Right kidney (tissue), 1 donor: ENCODE data around the gene HHATL.

Experiments used
- DNase-seq: peaks from one replicate; pipeline ENCODE4 v3.0.0-alpha.2; 2016

HHATL gene

GRCh38 chr3:42683875-42684598, 18.6 kb downstream of the HHATL start:
- no peak for DNase-seq

GRCh38 chr3:42682301-42683070, 20.1 kb downstream of the HHATL start:
- no peak for DNase-seq

- no peak for DNase-seq
Observed at GRCh38 chr3:42681361-42682038, 21.1 kb downstream of the HHATL start.

GRCh38 chr3:42680806-42681205, 21.8 kb downstream of the HHATL start:
- no peak for DNase-seq

- DNase-seq: no peak
Observed at GRCh38 chr3:42680271-42680670, 22.3 kb downstream of the HHATL start.

- DNase-seq: no peak
Observed at GRCh38 chr3:42678447-42678846, 24.2 kb downstream of the HHATL start.

GRCh38 chr3:42675909-42676308, 26.7 kb downstream of the HHATL start:
- no peak for DNase-seq

- no peak for DNase-seq
Observed at GRCh38 chr3:42674146-42674545, 28.5 kb downstream of the HHATL start.

- DNase-seq: no peak
Observed at GRCh38 chr3:42673082-42673481, 29.5 kb downstream of the HHATL start.

GRCh38 chr3:42672515-42672914, 30.1 kb downstream of the HHATL start:
- DNase-seq: no peak

- DNase-seq: no peak
Observed at GRCh38 chr3:42670670-42671069, 31.9 kb downstream of the HHATL start.

- DNase-seq: no peak
Observed at GRCh38 chr3:42670051-42670576, 32.5 kb downstream of the HHATL start.

- no peak for DNase-seq
Observed at GRCh38 chr3:42668793-42669217, 33.8 kb downstream of the HHATL start.

- no peak for DNase-seq
Observed at GRCh38 chr3:42668413-42668760, 34.2 kb downstream of the HHATL start.

- no peak for DNase-seq
Observed at GRCh38 chr3:42667523-42668412, 34.8 kb downstream of the HHATL start.

- DNase-seq: no peak
Observed at GRCh38 chr3:42667096-42667522, 35.5 kb downstream of the HHATL start.

- no peak for DNase-seq
Observed at GRCh38 chr3:42666577-42666998, 36.0 kb downstream of the HHATL start.

GRCh38 chr3:42666022-42666421, 36.6 kb downstream of the HHATL start:
- DNase-seq: no peak

- DNase-seq: no peak
Observed at GRCh38 chr3:42665050-42665878, 37.3 kb downstream of the HHATL start.

- no peak for DNase-seq
Observed at GRCh38 chr3:42664438-42664803, 38.2 kb downstream of the HHATL start.
